A673 (cell line): ENCODE measurements around the gene SRGAP2B.
"Not testable (repeated sequence)": the region's sequence is repeated elsewhere in the genome, so short reads cannot be mapped to it uniquely, and the experiment has no call there.

ENCODE experiments used
- EZH2 ChIP-seq: fragments of 200-600 bp; sonication (generic); IDR thresholded peaks from 2 replicates; pipeline ENCODE4 v1.6.1; 2017; ENCODE audit warnings: borderline replicate concordance, low read depth, mild to moderate bottlenecking, mixed read lengths, antibody characterized with exemption, low read length; ENCODE audit not compliant: poor library complexity, severe bottlenecking
- TF ChIP-seq, protein P1 (sequence below): fragments of 300-800, 200-600 bp; sonication (generic); conservative IDR thresholded peaks from 2 replicates; pipeline ENCODE4 v1.5.1; 2017; ENCODE audit warnings: low read depth, mild to moderate bottlenecking, antibody characterized with exemption, low read length, moderate library complexity, mixed read lengths

DNA sequence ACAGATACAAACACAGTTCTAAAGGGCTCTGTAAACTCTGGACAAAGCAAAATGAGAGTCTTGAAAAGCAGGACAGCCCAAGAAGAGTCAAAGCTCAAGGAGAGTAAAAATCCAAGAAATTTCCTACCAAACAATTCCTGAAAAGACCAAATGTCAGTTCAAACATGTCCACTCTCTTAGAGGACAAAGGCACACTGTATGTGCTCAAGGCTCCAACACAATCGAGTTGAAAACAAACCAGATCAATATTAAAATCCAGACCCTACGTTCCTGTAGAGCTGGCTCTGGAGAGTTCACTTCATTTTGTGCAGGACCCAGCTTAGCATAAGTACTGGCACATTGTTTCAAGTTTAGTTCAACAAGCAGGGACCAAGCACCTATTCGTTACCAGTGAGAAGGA lies 90.0 kb downstream of the SRGAP2B start:
- TF ChIP-seq, protein P1, sequence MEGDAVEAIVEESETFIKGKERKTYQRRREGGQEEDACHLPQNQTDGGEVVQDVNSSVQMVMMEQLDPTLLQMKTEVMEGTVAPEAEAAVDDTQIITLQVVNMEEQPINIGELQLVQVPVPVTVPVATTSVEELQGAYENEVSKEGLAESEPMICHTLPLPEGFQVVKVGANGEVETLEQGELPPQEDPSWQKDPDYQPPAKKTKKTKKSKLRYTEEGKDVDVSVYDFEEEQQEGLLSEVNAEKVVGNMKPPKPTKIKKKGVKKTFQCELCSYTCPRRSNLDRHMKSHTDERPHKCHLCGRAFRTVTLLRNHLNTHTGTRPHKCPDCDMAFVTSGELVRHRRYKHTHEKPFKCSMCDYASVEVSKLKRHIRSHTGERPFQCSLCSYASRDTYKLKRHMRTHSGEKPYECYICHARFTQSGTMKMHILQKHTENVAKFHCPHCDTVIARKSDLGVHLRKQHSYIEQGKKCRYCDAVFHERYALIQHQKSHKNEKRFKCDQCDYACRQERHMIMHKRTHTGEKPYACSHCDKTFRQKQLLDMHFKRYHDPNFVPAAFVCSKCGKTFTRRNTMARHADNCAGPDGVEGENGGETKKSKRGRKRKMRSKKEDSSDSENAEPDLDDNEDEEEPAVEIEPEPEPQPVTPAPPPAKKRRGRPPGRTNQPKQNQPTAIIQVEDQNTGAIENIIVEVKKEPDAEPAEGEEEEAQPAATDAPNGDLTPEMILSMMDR: not testable (repeated sequence)
- TF ChIP-seq EZH2: not testable (repeated sequence)
